Measurements from ENCODE around the gene ZNF763. TPM values are rescaled to one million over a fixed set of nuclear protein-coding genes. Genes with fewer than 3 reads are reported as not detected.

The ZNF763 gene
- total and polyA plus RNA-seq, 11 donors: 1.3 to 6.2 (median 5.0) TPM

GRCh38 chr19:11942008-11942842 lies 22.6 kb upstream of the ZNF763 start:
- TF ChIP-seq POLR2A (IDR thresholded peaks at IDR 0.05): no peak
- TF ChIP-seq, protein P1, sequence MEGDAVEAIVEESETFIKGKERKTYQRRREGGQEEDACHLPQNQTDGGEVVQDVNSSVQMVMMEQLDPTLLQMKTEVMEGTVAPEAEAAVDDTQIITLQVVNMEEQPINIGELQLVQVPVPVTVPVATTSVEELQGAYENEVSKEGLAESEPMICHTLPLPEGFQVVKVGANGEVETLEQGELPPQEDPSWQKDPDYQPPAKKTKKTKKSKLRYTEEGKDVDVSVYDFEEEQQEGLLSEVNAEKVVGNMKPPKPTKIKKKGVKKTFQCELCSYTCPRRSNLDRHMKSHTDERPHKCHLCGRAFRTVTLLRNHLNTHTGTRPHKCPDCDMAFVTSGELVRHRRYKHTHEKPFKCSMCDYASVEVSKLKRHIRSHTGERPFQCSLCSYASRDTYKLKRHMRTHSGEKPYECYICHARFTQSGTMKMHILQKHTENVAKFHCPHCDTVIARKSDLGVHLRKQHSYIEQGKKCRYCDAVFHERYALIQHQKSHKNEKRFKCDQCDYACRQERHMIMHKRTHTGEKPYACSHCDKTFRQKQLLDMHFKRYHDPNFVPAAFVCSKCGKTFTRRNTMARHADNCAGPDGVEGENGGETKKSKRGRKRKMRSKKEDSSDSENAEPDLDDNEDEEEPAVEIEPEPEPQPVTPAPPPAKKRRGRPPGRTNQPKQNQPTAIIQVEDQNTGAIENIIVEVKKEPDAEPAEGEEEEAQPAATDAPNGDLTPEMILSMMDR (IDR thresholded peaks at IDR 0.05): no peak
- 96 to 99% (median 98%) methylated on average over 10 of the region's 10 CpGs for WGBS, 4 donors
- no peaks in the 10 kb centered on the region for H3K4me1 ChIP-seq
- intact Hi-C loops (cut with DNase I): no loop called here
- ATAC-seq (no peak), DNase-seq (no peak)
- H3K27ac ChIP-seq: no peak overlapping the region
- peaks cover 0 to 95% (median 68%) of the 10 kb centered on the region in 12 donors for H3K9me3 ChIP-seq
- no peaks in the 10 kb centered on the region for H3K27me3 ChIP-seq
- no peak overlapping the region for H3K4me3 ChIP-seq
- H3K36me3 ChIP-seq: peaks cover 2 to 82% (median 7%) of the 10 kb centered on the region in 9 donors

DNA sequence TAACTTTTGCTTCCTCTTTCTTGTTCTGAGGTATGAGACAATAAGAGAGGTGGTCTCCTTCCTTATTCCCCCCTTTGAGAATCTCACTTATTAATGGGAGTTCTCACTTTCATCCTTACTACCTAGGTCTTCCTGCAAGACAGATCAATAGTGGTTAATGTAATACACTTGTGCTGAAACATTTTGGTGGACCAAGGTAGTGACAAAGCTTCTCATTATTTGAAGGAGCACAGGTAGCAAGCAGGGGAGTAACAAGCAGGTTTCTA lies 22.1 kb upstream of the ZNF763 start:
- peaks cover 0 to 96% (median 73%) of the 10 kb centered on the region in 12 donors for H3K9me3 ChIP-seq
- TF ChIP-seq POLR2A (IDR thresholded peaks at IDR 0.05): no peak
- TF ChIP-seq, protein P1 (IDR thresholded peaks at IDR 0.05): no peak

GRCh38 chr19:11944656-11945055 lies 20.2 kb upstream of the ZNF763 start:
- TF ChIP-seq, protein P1 (IDR thresholded peaks at IDR 0.05): no peak
- TF ChIP-seq POLR2A (IDR thresholded peaks at IDR 0.05): no peak
- intact Hi-C loops (cut with DNase I): no loop called here
- Histone ChIP-seq H3K27me3 (no peaks in the 10 kb centered on the region), H3K9me3 (peaks cover 5 to 100% (median 85%) of the 10 kb centered on the region in 12 donors), H3K4me1 (no peaks in the 10 kb centered on the region), H3K27ac (no peak overlapping the region), H3K4me3 (no peak overlapping the region), H3K36me3 (peaks cover 21 to 95% (median 31%) of the 10 kb centered on the region in 9 donors)
- ATAC-seq (no peak), DNase-seq (no peak)
- 88 to 99% (median 96%) methylated on average over 4 of the region's 4 CpGs for WGBS, 4 donors

More for the DNA sequence above, 22.1 kb upstream of the ZNF763 start:
- H3K36me3 ChIP-seq: peaks cover 4 to 84% (median 13%) of the 10 kb centered on the region in 9 donors
- H3K4me3 ChIP-seq: no peak overlapping the region
- no peaks in the 10 kb centered on the region for H3K27me3 ChIP-seq
- no peak for ATAC-seq
- intact Hi-C loops (cut with DNase I): no loop called here
- no peaks in the 10 kb centered on the region for H3K4me1 ChIP-seq
- DNase-seq: no peak
- no peak overlapping the region for H3K27ac ChIP-seq

- no peak for DNase-seq
- Histone ChIP-seq H3K4me1 (no peaks in the 10 kb centered on the region), H3K4me3 (no peak overlapping the region), H3K9me3 (peaks cover 8 to 100% (median 92%) of the 10 kb centered on the region in 12 donors), H3K36me3 (peaks cover 23 to 91% (median 39%) of the 10 kb centered on the region in 9 donors), H3K27ac (no peak overlapping the region), H3K27me3 (no peaks in the 10 kb centered on the region)
- no peak for ATAC-seq
- 94 to 98% (median 96%) methylated on average over 3 of the region's 3 CpGs for WGBS, 4 donors
- intact Hi-C loops (cut with DNase I): no loop called here
- TF ChIP-seq, protein P1 (IDR thresholded peaks at IDR 0.05): no peak
- TF ChIP-seq POLR2A (IDR thresholded peaks at IDR 0.05): no peak
Measured at GRCh38 chr19:11948646-11949045, 16.2 kb upstream of the ZNF763 start.
